HepG2 (cell line): ENCODE measurements around the gene NAPB. TPM values are rescaled to one million over a fixed set of nuclear protein-coding genes. Genes with fewer than 3 reads are reported as not detected.

Experiments used
- AGO1 ChIP-seq: fragments of 200-400 bp; formaldehyde crosslinking; IDR thresholded peaks from 2 replicates; pipeline ENCODE4 v1.6.1; 2017; ENCODE audit warnings: mild to moderate bottlenecking, low read depth, low read length, moderate library complexity; ENCODE audit not compliant: poor library complexity, severe bottlenecking
- CEBPB ChIP-seq: IDR thresholded peaks from 2 replicates; pipeline ENCODE4 v1.6.1; 2011; ENCODE audit warnings: low read depth, low read length, improper control_type of control experiment, borderline replicate concordance
- CHCHD3 ChIP-seq: sonication (generic); formaldehyde crosslinking; IDR thresholded peaks from 2 replicates; pipeline ENCODE4 v1.8.0; 2022; ENCODE audit warnings: mild to moderate bottlenecking, missing genetic modification reagents, moderate library complexity
- FOSL2 ChIP-seq: sonication (generic); formaldehyde crosslinking; IDR thresholded peaks from 2 replicates; pipeline ENCODE4 v1.4.0; 2020; ENCODE audit warnings: missing genetic modification reagents
- FOXA3 ChIP-seq: IDR thresholded peaks from 2 replicates; pipeline ENCODE4 v1.6.1; 2016; ENCODE audit warnings: missing genetic modification reagents, missing compliant biosample characterization
- GATAD1 ChIP-seq: IDR thresholded peaks from 2 replicates; pipeline ENCODE4 v1.6.1; 2016; ENCODE audit warnings: missing genetic modification reagents, missing compliant biosample characterization
- GFI1 ChIP-seq: sonication (generic); formaldehyde crosslinking; IDR thresholded peaks from 2 replicates; pipeline ENCODE4 v1.5.0; 2020; ENCODE audit warnings: missing genetic modification reagents, mild to moderate bottlenecking, borderline replicate concordance
- HDAC2 ChIP-seq: sonication (generic); formaldehyde crosslinking; IDR thresholded peaks from 2 replicates; pipeline ENCODE4 v1.4.0; 2020; ENCODE audit warnings: missing genetic modification reagents
- HOXA9 ChIP-seq: sonication (generic); formaldehyde crosslinking; IDR thresholded peaks from 2 replicates; pipeline ENCODE4 v1.8.1; 2022; ENCODE audit warnings: missing genetic modification reagents, mild to moderate bottlenecking, moderate library complexity, borderline replicate concordance
- KMT2B ChIP-seq: IDR thresholded peaks from 2 replicates; pipeline ENCODE4 v1.6.1; 2016; ENCODE audit warnings: missing genetic modification reagents, missing compliant biosample characterization
- MAFG ChIP-seq: sonication (generic); formaldehyde crosslinking; IDR thresholded peaks from 2 replicates; pipeline ENCODE4 v1.5.1; 2020; ENCODE audit warnings: mild to moderate bottlenecking, missing genetic modification reagents
- MED1 ChIP-seq: sonication (generic); formaldehyde crosslinking; IDR thresholded peaks from 2 replicates; pipeline ENCODE4 v1.4.0; 2020; ENCODE audit warnings: missing genetic modification reagents
- MXI1 ChIP-seq: IDR thresholded peaks from 3 replicates; pipeline ENCODE4 v1.6.1; 2012; ENCODE audit warnings: low read depth, low read length, inconsistent platforms, borderline replicate concordance
- NAIF1 ChIP-seq: sonication (generic); formaldehyde crosslinking; IDR thresholded peaks from 2 replicates; pipeline ENCODE4 v1.5.0; 2020; ENCODE audit warnings: mild to moderate bottlenecking, missing genetic modification reagents, borderline replicate concordance
- SIN3B ChIP-seq: fragments of 150-350 bp; IDR thresholded peaks from 2 replicates; pipeline ENCODE4 v1.6.1; 2014; ENCODE audit warnings: low read length
- SKIL ChIP-seq: sonication (generic); formaldehyde crosslinking; IDR thresholded peaks from 2 replicates; pipeline ENCODE4 v1.8.0; 2022; ENCODE audit warnings: missing genetic modification reagents, mild to moderate bottlenecking, moderate library complexity, borderline replicate concordance
- TP53 ChIP-seq: sonication (generic); formaldehyde crosslinking; conservative IDR thresholded peaks from 2 replicates; pipeline ENCODE4 v1.4.0; 2020; ENCODE audit warnings: missing genetic modification reagents
- ZBTB3 ChIP-seq: sonication (generic); formaldehyde crosslinking; IDR thresholded peaks from 2 replicates; pipeline ENCODE4 v1.4.0; 2020; ENCODE audit warnings: low read depth, mild to moderate bottlenecking, moderate library complexity, missing genetic modification reagents, borderline replicate concordance
- ZBTB44 ChIP-seq: sonication (generic); formaldehyde crosslinking; IDR thresholded peaks from 2 replicates; pipeline ENCODE4 v1.4.0; 2020; ENCODE audit warnings: missing genetic modification reagents
- ZBTB8A ChIP-seq: sonication (generic); formaldehyde crosslinking; IDR thresholded peaks from 2 replicates; pipeline ENCODE4 v1.4.0; 2020; ENCODE audit warnings: mild to moderate bottlenecking, low read depth, missing genetic modification reagents, borderline replicate concordance
- ZNF12 ChIP-seq: sonication (generic); formaldehyde crosslinking; IDR thresholded peaks from 2 replicates; pipeline ENCODE4 v1.5.0; 2020; ENCODE audit warnings: missing genetic modification reagents
- ZNF354B ChIP-seq: sonication (generic); formaldehyde crosslinking; IDR thresholded peaks from 2 replicates; pipeline ENCODE4 v1.8.0; 2022; ENCODE audit warnings: mild to moderate bottlenecking, missing genetic modification reagents
- ZNF430 ChIP-seq: sonication (generic); formaldehyde crosslinking; IDR thresholded peaks from 2 replicates; pipeline ENCODE4 v1.9.0; 2021; ENCODE audit warnings: mild to moderate bottlenecking, missing genetic modification reagents
- ZNF562 ChIP-seq: sonication (generic); formaldehyde crosslinking; IDR thresholded peaks from 2 replicates; pipeline ENCODE4 v1.8.0; 2022; ENCODE audit warnings: missing genetic modification reagents, borderline replicate concordance
- ZNF777 ChIP-seq: sonication (generic); formaldehyde crosslinking; IDR thresholded peaks from 2 replicates; pipeline ENCODE4 v1.4.0; 2020; ENCODE audit warnings: missing genetic modification reagents
- polyA plus RNA-seq, 8 experiments: library from polyadenylated mRNA; depleted of rRNA in 3 of 8; stranded (reverse) in 7 of 8; unstranded in 1 of 8; fragments of >200 nt; fragmentation: Illumina TruSeq in 4 of 8; extraction: Trizol in 4 of 8; gene quantifications; 2 replicates each; pipeline versions ENCODE4 v1.2.1 to v1.2.3, GENCODE V29; 2011 to 2016; ENCODE audit warnings: low read depth in 4 of 8, missing spikeins in 1 of 8, mixed read lengths in 1 of 8; ENCODE audit not compliant: insufficient read depth in 1 of 8
- total RNA-seq, 5 experiments: library from RNA; depleted of rRNA; stranded (reverse); fragments of >200 nt; fragmentation: Illumina TruSeq; extraction: Trizol; gene quantifications; 2 replicates each; pipeline ENCODE4 v1.2.3, GENCODE V29; 2016; ENCODE audit warnings: low read depth in 1 of 5
- TF ChIP-seq, protein P1 (sequence below), 2 experiments: sonication (generic) in 1 of 2; formaldehyde crosslinking in 1 of 2; IDR thresholded peaks; 2 replicates each; pipeline versions ENCODE4 v1.5.1 to v1.6.1; 2011 to 2020; ENCODE audit warnings: borderline replicate concordance in 1 of 2, low read depth in 1 of 2, low read length in 1 of 2, mild to moderate bottlenecking in 1 of 2, missing genetic modification reagents in 1 of 2, moderate library complexity in 1 of 2

NAPB gene
- total and polyA plus RNA-seq, 2 of the 13 experiments (the other 11 are each of a cell fraction or from before 2014, with no cell fraction given), result 15.2 to 16.1 TPM

DNA sequence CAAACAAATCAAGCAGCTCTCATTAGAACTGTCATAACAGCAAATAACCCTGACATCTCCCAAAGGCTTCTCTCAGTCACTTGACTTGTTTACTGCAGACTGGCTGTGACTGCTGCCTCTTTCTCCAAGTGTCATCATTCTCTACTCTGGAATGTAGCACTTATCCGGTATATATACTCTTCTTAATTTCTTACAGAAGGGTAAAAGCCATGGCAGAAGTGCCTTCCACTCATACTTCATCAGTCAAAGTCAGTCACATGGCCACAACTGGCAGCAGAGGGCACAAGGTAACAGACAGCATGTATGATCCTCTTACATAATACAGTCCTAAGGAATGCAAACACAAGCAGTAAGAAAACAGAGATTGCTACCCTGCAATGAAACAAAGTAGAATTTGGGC lies 9.3 kb downstream of the NAPB start (continued):
- TF ChIP-seq SKIL, result peak; percentile 49; the same call in 1 of the 2 replicates
- no peak for TF ChIP-seq ZNF430 (CRISPR knock-in tag)
- 0 out of 2 replicates have a peak, but pooled peaks have one; percentile 24 for TF ChIP-seq ZBTB3 (CRISPR knock-in tag)
- no peak for TF ChIP-seq NAIF1 (CRISPR knock-in tag)
- TF ChIP-seq ZNF354B, result no peak
- peak; percentile 47 for TF ChIP-seq FOSL2 (CRISPR knock-in tag)
- TF ChIP-seq MAFG (CRISPR knock-in tag), result no peak
- 0 out of 2 replicates have a peak, but pooled peaks have one; percentile 59 for TF ChIP-seq KMT2B (CRISPR knock-in tag)
- TF ChIP-seq MED1 (CRISPR knock-in tag), result peak; percentile 45; the same call in 1 of the 2 replicates
- TF ChIP-seq ZNF777 (CRISPR knock-in tag), result no peak
- no peak for TF ChIP-seq ZBTB44
- TF ChIP-seq, protein P1, sequence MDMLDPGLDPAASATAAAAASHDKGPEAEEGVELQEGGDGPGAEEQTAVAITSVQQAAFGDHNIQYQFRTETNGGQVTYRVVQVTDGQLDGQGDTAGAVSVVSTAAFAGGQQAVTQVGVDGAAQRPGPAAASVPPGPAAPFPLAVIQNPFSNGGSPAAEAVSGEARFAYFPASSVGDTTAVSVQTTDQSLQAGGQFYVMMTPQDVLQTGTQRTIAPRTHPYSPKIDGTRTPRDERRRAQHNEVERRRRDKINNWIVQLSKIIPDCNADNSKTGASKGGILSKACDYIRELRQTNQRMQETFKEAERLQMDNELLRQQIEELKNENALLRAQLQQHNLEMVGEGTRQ (IDR thresholded peaks at IDR 0.05; ENCODE audit: low read depth, low read length), result peak; percentile 68; the same call in 1 of the 2 replicates
- TF ChIP-seq, protein P1 (CRISPR knock-in tag; IDR thresholded peaks at IDR 0.05; ENCODE audit: borderline replicate concordance), result peak; percentile 59; the same call in 1 of the 2 replicates
- no peak for TF ChIP-seq SIN3B
- no peak for TF ChIP-seq TP53
- peak; percentile 52; the same call in 1 of the 2 replicates for TF ChIP-seq CEBPB
- peak; percentile 69 for TF ChIP-seq HDAC2 (CRISPR knock-in tag)
- TF ChIP-seq ZNF562 (CRISPR knock-in tag), result no peak
- peak; percentile 49; the same call in 1 of the 3 replicates for TF ChIP-seq MXI1
- peak; percentile 74 for TF ChIP-seq FOXA3 (CRISPR knock-in tag)
- TF ChIP-seq CHCHD3 (CRISPR knock-in tag), result no peak
- TF ChIP-seq GFI1 (CRISPR knock-in tag), result peak; percentile 66
- no peak for TF ChIP-seq ZBTB8A (CRISPR knock-in tag)
- no peak for TF ChIP-seq AGO1
- TF ChIP-seq HOXA9 (CRISPR knock-in tag), result no peak
- peak; percentile 52; the same call in 1 of the 2 replicates for TF ChIP-seq GATAD1 (CRISPR knock-in tag)
- peak; percentile 78 for TF ChIP-seq ZNF12 (CRISPR knock-in tag)
